GM10266 (cell line): ENCODE results near the gene PARD3B.

Experiments used
- DNase-seq: peaks from one replicate; pipeline ENCODE4 v3.0.0; 2012; ENCODE audit errors: extremely low spot score
- TF ChIP-seq, protein P1 (sequence below): IDR thresholded peaks from 2 replicates; pipeline ENCODE4 v1.5.1; 2012; ENCODE audit warnings: mild to moderate bottlenecking, low read depth; ENCODE audit not compliant: control insufficient read depth, insufficient read depth; ENCODE audit errors: missing control alignments

The PARD3B gene

GRCh38 chr2:205033431-205033830 lies 488.2 kb downstream of the PARD3B start:
- DNase-seq = no peak
- TF ChIP-seq, protein P1, sequence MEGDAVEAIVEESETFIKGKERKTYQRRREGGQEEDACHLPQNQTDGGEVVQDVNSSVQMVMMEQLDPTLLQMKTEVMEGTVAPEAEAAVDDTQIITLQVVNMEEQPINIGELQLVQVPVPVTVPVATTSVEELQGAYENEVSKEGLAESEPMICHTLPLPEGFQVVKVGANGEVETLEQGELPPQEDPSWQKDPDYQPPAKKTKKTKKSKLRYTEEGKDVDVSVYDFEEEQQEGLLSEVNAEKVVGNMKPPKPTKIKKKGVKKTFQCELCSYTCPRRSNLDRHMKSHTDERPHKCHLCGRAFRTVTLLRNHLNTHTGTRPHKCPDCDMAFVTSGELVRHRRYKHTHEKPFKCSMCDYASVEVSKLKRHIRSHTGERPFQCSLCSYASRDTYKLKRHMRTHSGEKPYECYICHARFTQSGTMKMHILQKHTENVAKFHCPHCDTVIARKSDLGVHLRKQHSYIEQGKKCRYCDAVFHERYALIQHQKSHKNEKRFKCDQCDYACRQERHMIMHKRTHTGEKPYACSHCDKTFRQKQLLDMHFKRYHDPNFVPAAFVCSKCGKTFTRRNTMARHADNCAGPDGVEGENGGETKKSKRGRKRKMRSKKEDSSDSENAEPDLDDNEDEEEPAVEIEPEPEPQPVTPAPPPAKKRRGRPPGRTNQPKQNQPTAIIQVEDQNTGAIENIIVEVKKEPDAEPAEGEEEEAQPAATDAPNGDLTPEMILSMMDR = no peak

DNA sequence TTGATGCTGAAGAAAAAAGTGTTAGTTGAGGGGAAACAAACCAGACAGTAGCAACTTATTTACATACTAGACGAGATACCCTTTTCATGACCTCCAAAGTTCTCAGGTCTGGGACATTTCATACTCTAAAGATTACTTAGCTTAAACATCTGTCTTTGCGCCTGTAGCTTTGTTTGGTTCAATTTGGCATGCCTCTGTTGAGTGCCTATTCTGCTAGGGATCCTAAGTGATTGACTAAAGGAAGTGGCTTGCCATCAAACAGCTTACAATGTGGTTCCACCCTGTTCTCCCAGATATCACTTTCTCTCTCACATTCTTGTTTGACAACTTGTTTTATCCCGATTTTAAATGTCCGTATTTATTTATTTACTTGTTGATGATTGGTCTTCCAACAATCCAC lies 488.8 kb downstream of the PARD3B start:
- TF ChIP-seq, protein P1 = no peak
- no peak for DNase-seq

DNA sequence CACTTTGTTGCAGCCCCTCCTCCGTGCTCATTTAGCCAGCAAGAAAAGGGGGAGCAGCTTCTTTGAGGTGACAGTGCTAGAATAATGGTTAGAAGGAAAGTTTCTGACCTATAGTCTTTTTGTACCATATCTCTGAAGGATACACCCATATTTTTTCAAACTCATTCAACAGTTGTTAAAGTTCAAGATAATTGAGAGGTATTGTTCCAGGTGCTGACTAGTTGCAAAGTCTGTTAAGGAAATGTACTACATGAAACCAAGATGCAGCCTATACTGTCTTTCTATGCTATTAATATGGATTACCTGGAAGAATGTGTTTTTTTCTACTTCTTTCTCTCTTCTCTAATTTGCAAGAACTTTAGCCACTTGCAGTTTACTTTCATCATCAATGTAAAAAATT lies 495.0 kb downstream of the PARD3B start:
- DNase-seq = no peak
- TF ChIP-seq, protein P1 = no peak

GRCh38 chr2:205041472-205042130 lies 496.3 kb downstream of the PARD3B start:
- no peak for DNase-seq
- TF ChIP-seq, protein P1 = no peak

DNA sequence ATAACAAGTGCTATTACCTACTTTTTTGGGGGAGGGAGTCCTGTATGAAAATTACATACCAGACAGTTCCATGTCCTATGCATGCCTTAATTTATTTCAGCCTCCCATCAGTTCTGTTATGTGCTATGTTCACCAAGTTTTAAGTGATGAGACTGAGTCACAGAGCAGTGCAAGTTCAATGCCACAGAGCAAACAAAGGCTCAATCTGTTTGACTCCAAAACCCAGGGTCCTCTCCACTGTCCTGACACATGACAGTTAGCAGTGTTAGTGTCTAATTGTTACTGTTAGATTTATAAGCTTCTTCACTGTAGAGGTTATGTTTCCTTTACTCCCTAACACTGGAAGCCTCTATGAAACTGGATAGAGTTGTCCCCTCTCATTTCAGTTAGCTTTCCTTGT lies 498.0 kb downstream of the PARD3B start:
- no peak for DNase-seq
- TF ChIP-seq, protein P1 = no peak

- TF ChIP-seq, protein P1 = no peak
- no peak for DNase-seq
Measured at GRCh38 chr2:205045706-205046105, 500.4 kb downstream of the PARD3B start.

DNA sequence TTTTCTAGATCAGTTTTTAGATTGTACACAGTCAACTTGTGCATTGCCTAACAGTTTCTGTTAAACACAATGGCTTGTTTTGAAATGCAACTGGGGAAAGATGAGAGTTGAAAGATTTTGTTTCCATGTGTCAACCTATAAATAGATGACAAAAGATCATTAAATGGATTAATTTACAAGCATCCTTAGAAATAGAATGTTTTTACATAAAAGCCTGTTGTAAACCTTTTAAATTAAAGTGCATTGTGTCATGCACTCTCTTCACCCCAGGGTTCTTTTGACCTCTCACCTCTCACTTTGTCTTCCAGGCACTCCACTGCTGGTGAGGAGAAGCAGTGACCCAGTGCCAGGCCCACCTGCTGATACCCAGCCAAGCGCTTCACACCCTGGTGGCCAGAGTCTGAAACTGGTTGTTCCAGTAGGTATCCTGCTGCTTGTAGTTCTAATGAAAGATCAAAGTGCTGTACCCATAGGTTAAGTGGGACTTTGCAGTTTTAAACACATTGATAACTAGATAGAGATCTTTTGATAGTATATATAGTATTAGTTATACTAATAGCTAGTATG lies 502.1 kb downstream of the PARD3B start:
- TF ChIP-seq, protein P1 = no peak
- no peak for DNase-seq
